DND-41 (cell line): Measurements from ENCODE around the gene NELFB.

Experiments
- EZH2 ChIP-seq: IDR thresholded peaks from 3 replicates; pipeline ENCODE4 v1.6.1; 2012; ENCODE audit warnings: borderline replicate concordance, low read depth, mild to moderate bottlenecking, moderate library complexity, low read length, inconsistent platforms; ENCODE audit not compliant: severe bottlenecking
- TF ChIP-seq, protein P1 (sequence below): IDR thresholded peaks from 2 replicates; pipeline ENCODE4 v1.5.1; 2012; ENCODE audit warnings: borderline replicate concordance, low read length, moderate library complexity, mild to moderate bottlenecking; ENCODE audit not compliant: poor library complexity, severe bottlenecking; ENCODE audit errors: extremely low read depth

DNA sequence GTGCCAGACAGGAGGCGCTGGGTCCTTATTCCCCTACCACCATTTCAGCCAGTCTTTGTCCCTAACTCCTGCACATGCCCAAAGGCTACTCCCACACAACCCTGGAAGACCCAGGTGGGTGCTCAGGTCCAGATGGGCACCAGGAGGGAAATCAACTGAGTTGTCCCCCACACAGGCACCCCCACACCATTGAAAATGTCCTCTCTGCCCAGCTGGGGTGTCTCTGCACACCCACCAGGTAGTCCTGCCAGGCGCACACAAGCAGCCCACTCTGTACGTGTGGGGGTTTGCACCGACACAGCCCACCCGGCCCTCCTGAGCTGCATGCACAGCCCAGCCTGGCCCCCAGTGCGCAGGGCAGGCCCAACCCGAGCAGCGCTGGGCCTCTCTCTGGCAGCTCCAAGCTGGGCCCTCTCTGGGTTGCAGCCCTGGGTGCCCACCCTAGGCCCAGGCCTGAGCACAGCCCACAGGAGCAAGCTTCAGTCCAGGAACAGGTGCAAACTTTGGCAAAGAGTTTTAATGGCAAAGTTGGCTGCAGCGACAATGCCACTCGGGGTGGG lies 35.3 kb upstream of the NELFB start:
- TF ChIP-seq EZH2 = no peak
- TF ChIP-seq, protein P1, sequence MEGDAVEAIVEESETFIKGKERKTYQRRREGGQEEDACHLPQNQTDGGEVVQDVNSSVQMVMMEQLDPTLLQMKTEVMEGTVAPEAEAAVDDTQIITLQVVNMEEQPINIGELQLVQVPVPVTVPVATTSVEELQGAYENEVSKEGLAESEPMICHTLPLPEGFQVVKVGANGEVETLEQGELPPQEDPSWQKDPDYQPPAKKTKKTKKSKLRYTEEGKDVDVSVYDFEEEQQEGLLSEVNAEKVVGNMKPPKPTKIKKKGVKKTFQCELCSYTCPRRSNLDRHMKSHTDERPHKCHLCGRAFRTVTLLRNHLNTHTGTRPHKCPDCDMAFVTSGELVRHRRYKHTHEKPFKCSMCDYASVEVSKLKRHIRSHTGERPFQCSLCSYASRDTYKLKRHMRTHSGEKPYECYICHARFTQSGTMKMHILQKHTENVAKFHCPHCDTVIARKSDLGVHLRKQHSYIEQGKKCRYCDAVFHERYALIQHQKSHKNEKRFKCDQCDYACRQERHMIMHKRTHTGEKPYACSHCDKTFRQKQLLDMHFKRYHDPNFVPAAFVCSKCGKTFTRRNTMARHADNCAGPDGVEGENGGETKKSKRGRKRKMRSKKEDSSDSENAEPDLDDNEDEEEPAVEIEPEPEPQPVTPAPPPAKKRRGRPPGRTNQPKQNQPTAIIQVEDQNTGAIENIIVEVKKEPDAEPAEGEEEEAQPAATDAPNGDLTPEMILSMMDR = no peak
